RPMI7951 (cell line): ENCODE data around the gene CLPTM1. TPM values are rescaled to one million over a fixed set of nuclear protein-coding genes. Genes with fewer than 3 reads are reported as not detected.
"Not testable (repeated sequence)": the region's sequence is repeated elsewhere in the genome, so short reads cannot be mapped to it uniquely, and the experiment has no call there.

Experiments used
- DNase-seq: peaks from one replicate; pipeline ENCODE4 v3.0.0-alpha.2; 2012; ENCODE audit warnings: low read depth
- total RNA-seq: library from RNA; depleted of rRNA; stranded (reverse); fragments of >200 nt; shearing (Covaris generic); gene quantifications from 2 replicates; pipeline ENCODE4 v1.2.3, GENCODE V29; 2014; rRNA removed

Gene CLPTM1
- 35.0 and 52.5 TPM in 2 replicates for total RNA-seq

GRCh38 chr19:44954649-44955504, at the start of gene CLPTM1:
CLPTM1 (plus strand) TSS chr19:44955380; CDS start chr19:44955396, 16 bp downstream.
- DNase-seq = peak; percentile 96

- no peak for DNase-seq
Measured at GRCh38 chr19:44905437-44906160, 49.6 kb upstream of the CLPTM1 start, which contains the start of gene APOE. APOE (plus strand) TSS chr19:44905796; CDS start chr19:44906625, 829 bp downstream.

GRCh38 chr19:44907613-44908012, 47.6 kb upstream of the CLPTM1 start:
- DNase-seq = no peak

- DNase-seq = no peak
Measured at GRCh38 chr19:44908074-44908835, 46.9 kb upstream of the CLPTM1 start.

GRCh38 chr19:44908836-44909261, 46.3 kb upstream of the CLPTM1 start:
- no peak for DNase-seq

GRCh38 chr19:44909775-44910174, 45.4 kb upstream of the CLPTM1 start:
- DNase-seq = no peak

GRCh38 chr19:44911896-44912295, 43.3 kb upstream of the CLPTM1 start:
- DNase-seq = not testable (repeated sequence)

GRCh38 chr19:44912854-44913253, 42.3 kb upstream of the CLPTM1 start:
- DNase-seq = peak; percentile 48

- not testable (repeated sequence) for DNase-seq
Measured at GRCh38 chr19:44913512-44914432, 41.4 kb upstream of the CLPTM1 start.

- DNase-seq = peak; percentile 77
Measured at GRCh38 chr19:44914433-44915206, 40.6 kb upstream of the CLPTM1 start, which contains the start of gene APOC1. APOC1 (plus strand) TSS chr19:44914608; CDS start chr19:44914892, 284 bp downstream.

- DNase-seq = no peak
Measured at GRCh38 chr19:44924243-44924725, 30.9 kb upstream of the CLPTM1 start.

- DNase-seq = peak; percentile 80
Measured at GRCh38 chr19:44925114-44925891, 29.9 kb upstream of the CLPTM1 start.

- not testable (repeated sequence) for DNase-seq
Measured at GRCh38 chr19:44926245-44927077, 28.7 kb upstream of the CLPTM1 start.

- peak; percentile 56 for DNase-seq
Measured at GRCh38 chr19:44927746-44928145, 27.4 kb upstream of the CLPTM1 start.

- DNase-seq = no peak
Measured at GRCh38 chr19:44930088-44930487, 25.1 kb upstream of the CLPTM1 start.

- DNase-seq = no peak
Measured at GRCh38 chr19:44931541-44931940, 23.6 kb upstream of the CLPTM1 start.

- DNase-seq = no peak
Measured at GRCh38 chr19:44939668-44940067, 15.5 kb upstream of the CLPTM1 start.

GRCh38 chr19:44942067-44942571, 13.1 kb upstream of the CLPTM1 start, which contains the start of gene APOC4:
APOC4 (plus strand) TSS chr19:44942237; CDS start chr19:44942278, 41 bp downstream.
- no peak for DNase-seq
